IMR-90 (cell line): ENCODE results near the gene NEMF. TPM values are rescaled to one million over a fixed set of nuclear protein-coding genes. Genes with fewer than 3 reads are reported as not detected.

Experiments used
- ATAC-seq: fragments of 200-7000 bp; cut with Tn5 transposase; 2 replicates; pipeline ENCODE4 v1.9.1; 2020; ENCODE audit warnings: low read depth, mild to moderate bottlenecking, moderate library complexity
- BruUV-seq: library from RNA; stranded (reverse); fragments of 400-500 nt; replicated peaks from 2 replicates; lab custom pipeline; 2021; lab: Mats Ljungman, UMichigan
- CTCF ChIA-PET: fragments of 300-600 bp; formaldehyde crosslinking; extraction: SDS; loops from one replicate; lab custom pipeline; 2021; ENCODE audit warnings: antibody characterized with exemption; lab: Yijun Ruan, JAX
- POLR2A ChIA-PET: fragments of 300-600 bp; sonication (Branson Sonifier 250); formaldehyde crosslinking; loops from one replicate; lab custom pipeline; 2022; ENCODE audit warnings: antibody characterized with exemption; ENCODE audit not compliant: unreplicated experiment; lab: Charles Lee
- DNase-seq: peaks from one replicate; pipeline ENCODE4 v3.0.0; 2013
- H2AFZ ChIP-seq: replicated peaks from 2 replicates; pipeline ENCODE3; 2013; ENCODE audit warnings: low read length, mild to moderate bottlenecking; ENCODE audit not compliant: poor library complexity
- H2AK5ac ChIP-seq: 2 replicates; pipeline ENCODE4 v1.6.1; 2013; ENCODE audit warnings: low read depth, low read length, inconsistent platforms
- H2AK9ac ChIP-seq: replicated peaks from 2 replicates; pipeline ENCODE3; 2013; ENCODE audit warnings: mild to moderate bottlenecking, low read depth, low read length, moderate library complexity; ENCODE audit not compliant: poor library complexity
- H2BK120ac ChIP-seq: 2 replicates; pipeline ENCODE4 v1.6.1; 2013; ENCODE audit warnings: low read depth, low read length, inconsistent platforms
- H2BK15ac ChIP-seq: 3 replicates; pipeline ENCODE4 v1.6.1; 2013; ENCODE audit warnings: low read depth, low read length, inconsistent platforms
- H2BK20ac ChIP-seq: 2 replicates; pipeline ENCODE4 v1.6.1; 2013; ENCODE audit warnings: low read depth, mild to moderate bottlenecking, inconsistent platforms, low read length, moderate library complexity
- H2BK5ac ChIP-seq: 2 replicates; pipeline ENCODE4 v1.6.1; 2013; ENCODE audit warnings: mild to moderate bottlenecking, low read depth, low read length, inconsistent platforms; ENCODE audit not compliant: poor library complexity, severe bottlenecking
- H3K14ac ChIP-seq: replicated peaks from 2 replicates; pipeline ENCODE4 v1.6.1; 2013; ENCODE audit warnings: low read depth, low read length, inconsistent platforms
- H3K18ac ChIP-seq: 2 replicates; pipeline ENCODE4 v1.6.1; 2013; ENCODE audit warnings: low read depth, low read length, control low read depth
- H3K23ac ChIP-seq: 2 replicates; pipeline ENCODE4 v1.6.1; 2013; ENCODE audit warnings: low read depth, low read length, inconsistent platforms
- H3K27ac ChIP-seq: 2 replicates; pipeline ENCODE4 v1.5.1; 2013; ENCODE audit warnings: mild to moderate bottlenecking, control low read depth, low read length; ENCODE audit not compliant: insufficient read depth
- H3K27me3 ChIP-seq: 2 replicates; pipeline ENCODE4 v1.6.1; 2013; ENCODE audit warnings: low read length; ENCODE audit not compliant: control insufficient read depth, insufficient read depth
- H3K36me3 ChIP-seq: 2 replicates; pipeline ENCODE4 v1.6.1; 2013; ENCODE audit warnings: low read length, mixed read lengths; ENCODE audit not compliant: control insufficient read depth, insufficient read depth
- H3K4ac ChIP-seq: 2 replicates; pipeline ENCODE4 v1.6.1; 2013; ENCODE audit warnings: low read depth, low read length, inconsistent platforms
- H3K4me1 ChIP-seq: 2 replicates; pipeline ENCODE4 v1.6.1; 2013; ENCODE audit warnings: low read length, mixed read lengths; ENCODE audit not compliant: control insufficient read depth, insufficient read depth
- H3K4me2 ChIP-seq: 2 replicates; pipeline ENCODE4 v1.6.1; 2013; ENCODE audit warnings: low read depth, mild to moderate bottlenecking, control low read depth, low read length, moderate library complexity
- H3K4me3 ChIP-seq: 2 replicates; pipeline ENCODE4 v1.5.1; 2013; ENCODE audit warnings: low read depth, mild to moderate bottlenecking, control low read depth, low read length, moderate library complexity; ENCODE audit not compliant: insufficient read depth
- H3K56ac ChIP-seq: 2 replicates; pipeline ENCODE4 v1.6.1; 2013; ENCODE audit warnings: low read length, inconsistent platforms; ENCODE audit not compliant: insufficient read depth; ENCODE audit errors: extremely low read depth
- H3K79me1 ChIP-seq, 2 experiments: 2 replicates each; pipeline ENCODE4 v1.6.1; 2013; ENCODE audit warnings: low read length in 2 of 2, inconsistent platforms in 1 of 2, low read depth in 1 of 2
- H3K9ac ChIP-seq: 2 replicates; pipeline ENCODE4 v1.6.1; 2013; ENCODE audit warnings: low read depth, low read length, control low read depth
- H3K9me1 ChIP-seq: 2 replicates; pipeline ENCODE4 v1.6.1; 2013; ENCODE audit warnings: low read length, inconsistent platforms; ENCODE audit not compliant: insufficient read depth
- H3K9me3 ChIP-seq: 2 replicates; pipeline ENCODE4 v1.6.1; 2013; ENCODE audit warnings: low read length; ENCODE audit not compliant: control insufficient read depth, insufficient read depth
- H4K20me1 ChIP-seq: 2 replicates; pipeline ENCODE4 v1.6.1; 2013; ENCODE audit warnings: low read length, inconsistent platforms; ENCODE audit not compliant: insufficient read depth
- H4K5ac ChIP-seq: 2 replicates; pipeline ENCODE4 v1.6.1; 2013; ENCODE audit warnings: mild to moderate bottlenecking, low read depth, low read length, control low read depth
- H4K8ac ChIP-seq, 2 experiments: 2 replicates each; pipeline ENCODE4 v1.6.1; 2013; ENCODE audit warnings: low read depth in 2 of 2, low read length in 2 of 2, control low read depth in 1 of 2, inconsistent platforms in 1 of 2
- H4K91ac ChIP-seq: 2 replicates; pipeline ENCODE4 v1.6.1; 2013; ENCODE audit warnings: low read depth, low read length, inconsistent platforms; ENCODE audit not compliant: insufficient read depth
- BHLHE40 ChIP-seq: fragments of 150-350 bp; IDR thresholded peaks from 2 replicates; pipeline ENCODE4 v1.6.1; 2016; ENCODE audit warnings: mild to moderate bottlenecking, low read depth, low read length
- CTCF ChIP-seq: conservative IDR thresholded peaks from 2 replicates; pipeline ENCODE4 v1.5.1; 2012; ENCODE audit warnings: mild to moderate bottlenecking, low read depth, low read length, improper control_type of control experiment
- WGBS, 2 experiments: methylation state at CpG; one replicate each; pipeline versions ENCODE4 v1.1.5 to v1.1.7; 2013; ENCODE audit warnings: missing lambda C conversion rate in 2 of 2; ENCODE audit not compliant: insufficient read length in 1 of 2; ENCODE audit errors: extremely low coverage in 2 of 2; 5-methylcytosine and 5-hydroxymethylcytosine counted together
- dilution Hi-C: fragments of 300-500 bp; cut with HindIII; formaldehyde crosslinking; loops from one replicate; pipeline ENCODE4 v1.14.3; 2018; ENCODE audit warnings: low sequenced_read_pairs; ENCODE audit not compliant: unreplicated experiment
- in situ Hi-C: fragments of 300-500 bp; cut with MboI; formaldehyde crosslinking; loops from 3 replicates; pipeline ENCODE4 v1.14.3; 2019; ENCODE audit warnings: low sequenced_read_pairs, inconsistent platforms, mixed read lengths
- intact Hi-C: fragments of 100-400 bp; cut with micrococcal nuclease; formaldehyde crosslinking; loops from 2 replicates; pipeline ENCODE4 v1.10.0; 2022
- polyA plus RNA-seq, 3 experiments: library from polyadenylated mRNA; depleted of rRNA; stranded (reverse); fragments of >200 nt; gene quantifications; 2 replicates each; pipeline ENCODE4 v1.2.3, GENCODE V29; 2012; ENCODE audit warnings: low replicate concordance in 1 of 3
- total RNA-seq: library from RNA; depleted of rRNA; stranded (reverse); fragments of >200 nt; gene quantifications from 2 replicates; pipeline ENCODE4 v1.2.3, GENCODE V29; 2012

Gene NEMF
- total and polyA plus RNA-seq, 2 of the 4 experiments (the other 2 are of a cell fraction) = 19.5 to 30.5 TPM

- intact Hi-C loops = no loop called here
- no peak overlapping the region for H3K56ac ChIP-seq
Measured at GRCh38 chr14:49857427-49858003, 4.9 kb upstream of the NEMF start.

More at GRCh38 chr14:49857427-49858003, 4.9 kb upstream of the NEMF start:
- Histone ChIP-seq H3K4me1 (peaks cover 3% of the 10 kb centered on the region; the same call in 1 of the 2 replicates), H4K5ac (no peak overlapping the region), H3K14ac (no peak overlapping the region), H3K4me3 (no peak overlapping the region), H4K20me1 (no peaks in the 10 kb centered on the region), H3K4ac (no peak overlapping the region; the same call in 1 of the 2 replicates), H3K9ac (no peak overlapping the region), H3K27ac (no peak overlapping the region), H3K4me2 (no peak overlapping the region), H2BK120ac (no peak overlapping the region), H2AK9ac (no peak overlapping the region), H3K23ac (no peak overlapping the region), H4K91ac (no peak overlapping the region), H3K9me1 (peaks cover 3% of the 10 kb centered on the region), H2AFZ (no peak overlapping the region), H2AK5ac (no peak overlapping the region; the same call in 1 of the 2 replicates), H2BK20ac (no peak overlapping the region), H3K36me3 (no peaks in the 10 kb centered on the region), H2BK5ac (no peak overlapping the region), H3K18ac (no peak overlapping the region), H2BK15ac (no peak overlapping the region), H3K79me1 (peaks cover 0 to 7% of the 10 kb centered on the region in 2 experiments; a peak in 1 of 4 replicates), H3K27me3 (no peaks in the 10 kb centered on the region), H3K9me3 (no peaks in the 10 kb centered on the region), H4K8ac (no peak overlapping the region)
- TF ChIP-seq BHLHE40 (no peak), CTCF (no peak)
- DNase-seq = no peak
- no TSS peak for BruUV-seq
- POLR2A ChIA-PET = no interaction called here
- CTCF ChIA-PET = no interaction called here
- no CpG with 5 or more reads among the region's 6 CpGs for WGBS, 2 experiments
- in situ Hi-C loops = no loop called here
- dilution Hi-C loops = loop anchor here (25.0 kb wide), 1 partner anchor 130 kb away; no protein-coding TSS in a partner anchor
- ATAC-seq = no peak
